Glomerular visceral epithelial cell (primary cell): Measurements from ENCODE around the gene RAI2.
"Not testable (repeated sequence)": the region's sequence is repeated elsewhere in the genome, so short reads cannot be mapped to it uniquely, and the experiment has no call there.

Source experiments
- DNase-seq: peaks from one replicate; pipeline ENCODE4 v3.0.0-alpha.2; 2016; ENCODE audit errors: extremely low spot score

The RAI2 gene

DNA sequence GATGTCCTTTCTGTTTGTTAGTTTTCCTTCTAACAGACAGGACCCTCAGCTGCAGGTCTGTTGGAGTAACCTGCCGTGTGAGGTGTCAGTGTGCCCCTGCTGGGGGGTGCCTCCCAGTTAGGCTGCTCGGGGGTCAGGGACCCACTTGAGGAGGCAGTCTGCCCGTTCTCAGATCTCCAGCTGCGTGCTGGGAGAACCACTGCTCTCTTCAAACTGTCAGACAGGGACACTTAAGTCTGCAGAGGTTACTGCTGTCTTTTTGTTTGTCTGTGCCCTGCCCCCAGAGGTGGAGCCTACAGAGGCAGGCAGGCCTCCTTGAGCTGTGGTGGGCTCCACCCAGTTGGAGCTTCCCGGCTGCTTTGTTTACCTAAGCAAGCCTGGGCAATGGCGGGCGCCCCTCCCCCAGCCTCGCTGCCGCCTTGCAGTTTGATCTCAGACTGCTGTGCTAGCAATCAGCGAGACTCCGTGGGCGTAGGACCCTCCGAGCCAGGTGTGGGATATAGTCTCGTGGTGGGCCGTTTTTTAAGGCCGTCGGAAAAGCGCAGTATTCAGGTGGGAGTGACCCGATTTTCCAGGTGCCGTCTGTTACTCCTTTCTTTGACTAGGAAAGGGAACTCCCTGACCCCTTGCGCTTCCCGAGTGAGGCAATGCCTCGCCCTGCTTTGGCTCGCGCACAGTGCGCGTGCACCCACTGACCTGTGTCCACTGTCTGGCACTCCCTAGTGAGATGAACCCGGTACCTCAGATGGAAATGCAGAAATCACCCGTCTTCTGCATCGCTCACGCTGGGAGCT is 74.3 kb downstream of the RAI2 start:
- not testable (repeated sequence) for DNase-seq

DNA sequence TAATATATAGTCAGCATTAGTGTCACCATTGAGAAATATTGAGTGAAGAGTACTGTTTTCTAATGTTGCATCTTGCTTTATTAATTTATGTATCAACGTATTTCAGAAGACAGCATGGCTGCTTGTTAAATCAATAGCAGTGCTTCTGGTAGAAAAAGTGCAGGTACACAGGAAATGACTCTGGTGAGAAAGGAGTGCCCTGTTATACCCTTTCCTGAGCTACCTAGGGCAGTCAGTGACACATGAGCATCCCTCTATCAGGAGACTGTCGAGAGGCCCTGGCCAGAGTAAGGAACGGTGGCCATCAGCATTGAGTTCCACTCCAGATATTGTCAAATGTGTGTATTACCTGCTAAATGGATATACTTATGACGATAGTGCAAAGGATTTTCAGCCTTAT is 81.7 kb downstream of the RAI2 start:
- DNase-seq, result no peak

- no peak for DNase-seq
These were observed 82.1 kb downstream of the RAI2 start for GRCh38 chrX:17778997-17779396.

GRCh38 chrX:17774053-17774452 is 87.0 kb downstream of the RAI2 start:
- DNase-seq, result no peak

DNA sequence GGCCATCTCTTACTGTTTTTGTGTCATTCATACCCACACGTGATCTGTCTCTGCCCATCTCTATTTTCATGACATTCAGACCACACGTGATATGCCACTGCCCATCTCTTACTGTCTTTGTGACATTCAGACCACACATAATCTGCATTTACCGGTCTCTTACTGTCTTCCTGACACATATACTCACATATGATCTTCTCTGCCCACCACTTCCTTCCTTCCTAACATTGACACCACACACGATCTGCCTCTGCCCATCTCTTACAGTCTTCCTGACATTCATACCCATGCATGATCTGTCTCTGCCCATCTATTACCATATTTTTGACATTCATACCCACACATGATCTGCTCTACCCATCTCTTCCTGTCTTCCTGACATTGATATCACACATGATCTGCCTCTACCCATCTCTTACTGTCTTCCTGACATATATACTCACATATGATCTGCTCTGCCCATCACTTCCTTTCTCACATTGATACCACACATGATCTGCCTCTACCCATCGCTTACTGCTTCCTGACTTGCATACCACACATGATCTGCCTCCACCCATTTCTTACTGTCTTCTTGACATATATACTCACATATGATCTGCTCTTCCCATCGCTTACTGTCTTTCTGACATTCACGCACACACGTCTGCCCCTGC is 87.7 kb downstream of the RAI2 start:
- DNase-seq, result no peak

GRCh38 chrX:17769701-17770269 is 91.3 kb downstream of the RAI2 start:
- no peak for DNase-seq

GRCh38 chrX:17768997-17769396 is 92.1 kb downstream of the RAI2 start:
- no peak for DNase-seq

DNA sequence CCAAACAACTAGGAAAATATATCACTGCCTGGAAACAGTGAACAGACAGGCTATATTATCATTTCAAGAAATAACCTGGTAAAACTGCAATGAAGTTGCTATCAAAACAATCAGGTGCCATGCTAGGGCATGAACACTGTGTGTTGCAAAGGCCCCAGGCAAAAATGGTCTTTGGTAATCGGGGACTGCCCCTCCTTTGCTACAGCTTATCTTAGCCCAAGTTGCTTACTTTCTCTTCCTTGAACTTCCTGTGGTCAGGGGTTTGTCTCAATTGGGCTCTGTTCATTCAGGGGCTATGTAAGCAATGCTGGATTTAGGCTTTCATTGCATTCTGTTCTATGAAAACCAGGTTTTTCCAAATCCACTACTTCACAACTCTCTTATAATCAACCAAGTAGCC is 93.4 kb downstream of the RAI2 start:
- no peak for DNase-seq

DNA sequence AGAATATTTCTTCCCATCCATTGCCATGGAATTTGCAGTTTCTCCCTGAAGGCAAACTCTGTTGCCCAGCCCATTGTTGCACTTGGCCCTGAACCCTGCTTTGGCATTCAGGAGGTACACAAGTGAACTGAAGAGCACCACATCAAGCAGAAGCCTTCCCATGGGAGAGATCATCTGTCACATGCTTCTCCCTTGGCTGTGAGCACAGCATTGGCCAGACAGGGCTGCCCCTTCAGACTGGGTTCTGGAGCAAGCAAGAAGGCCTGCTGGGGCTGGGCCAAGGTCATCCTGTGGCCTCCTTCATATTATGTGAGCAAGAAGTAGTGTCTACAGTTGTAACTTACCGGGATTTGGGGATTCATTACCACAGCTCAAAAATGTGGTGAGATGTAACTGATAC is 101.1 kb downstream of the RAI2 start:
- no peak for DNase-seq

GRCh38 chrX:17758382-17758781 is 102.7 kb downstream of the RAI2 start:
- no peak for DNase-seq

DNA sequence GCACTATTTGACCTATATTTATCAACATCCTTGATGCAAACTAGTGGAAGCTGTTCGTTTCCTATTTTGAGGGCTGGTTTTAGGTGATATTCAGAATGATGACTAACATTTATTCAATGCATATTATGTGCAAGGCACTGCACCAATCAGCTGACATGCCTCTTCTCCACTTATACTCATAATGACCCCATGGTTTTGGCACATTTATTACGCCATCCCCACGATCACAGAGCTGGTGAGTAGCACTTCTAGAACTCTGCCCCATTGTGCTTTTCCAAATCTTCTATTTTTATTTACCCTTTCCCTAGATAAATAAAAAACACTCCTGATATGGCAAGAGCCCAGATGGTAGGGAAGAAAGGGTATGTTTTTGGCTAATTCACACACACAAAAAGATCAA is 110.7 kb downstream of the RAI2 start:
- DNase-seq, result no peak
